Stomach (tissue), 9 donors: Measurements from ENCODE around the gene POR. TPM values are rescaled to one million over a fixed set of nuclear protein-coding genes. Genes with fewer than 3 reads are reported as not detected.
A peak's percentile ranks its signal among the peaks of the same experiment; 100 is the strongest.

Experiments
- DNase-seq, 2 donors: peaks; one replicate each; pipeline versions ENCODE4 v3.0.0 to v3.0.0-alpha.2; 2013 to 2019
- H3K27ac ChIP-seq, 5 donors: fragments of 200-600 bp in 4 of 5; sonication (generic) in 4 of 5; one replicate each; pipeline ENCODE4 v1.5.1; 2013 to 2019; ENCODE audit warnings: mild to moderate bottlenecking in 1 of 5, moderate library complexity in 1 of 5
- H3K27me3 ChIP-seq, 3 donors: fragments of 200-600 bp; sonication (generic); one replicate each; pipeline ENCODE4 v1.5.1; 2017 to 2019; ENCODE audit warnings: mixed run types in 1 of 3
- H3K36me3 ChIP-seq, 4 donors: fragments of 200-600 bp; sonication (generic); 1 replicate in 3 of 4; 2 replicates in 1 of 4; pipeline ENCODE4 v1.5.1; 2016 to 2019
- H3K4me1 ChIP-seq, 4 donors: fragments of 200-600 bp; sonication (generic); one replicate each; pipeline ENCODE4 v1.5.1; 2016 to 2019
- H3K4me3 ChIP-seq, 4 donors: fragments of 200-600 bp; sonication (generic) in 3 of 4; one replicate each; pipeline ENCODE4 v1.5.1; 2016 to 2019; ENCODE audit warnings: mild to moderate bottlenecking in 1 of 4
- H3K9me3 ChIP-seq, 4 donors: fragments of 200-600 bp; sonication (generic); one replicate each; pipeline ENCODE4 v1.5.1; 2016 to 2019
- EP300 ChIP-seq: sonication (generic); formaldehyde crosslinking; IDR thresholded peaks from one replicate; pipeline ENCODE4 v1.6.1; 2017; ENCODE audit warnings: antibody characterized with exemption
- POLR2A ChIP-seq, 4 donors: fragments of 450-650 bp; IDR thresholded peaks; one replicate each; pipeline ENCODE4 v1.6.1; 2016; ENCODE audit warnings: antibody characterized with exemption in 4 of 4, control low read depth in 2 of 4, mild to moderate bottlenecking in 1 of 4, moderate library complexity in 1 of 4
- POLR2AphosphoS5 ChIP-seq, 3 donors: sonication (generic); formaldehyde crosslinking; IDR thresholded peaks; one replicate each; pipeline ENCODE4 v1.6.1; 2016; ENCODE audit warnings: antibody characterized with exemption in 3 of 3
- WGBS, 5 donors: extraction: QIAGEN DNeasy Blood & Tissue Kit in 3 of 5; methylation state at CpG; one replicate each; pipeline versions ENCODE4 v1.1.5 to v1.1.7; 2013 to 2018; 5-methylcytosine and 5-hydroxymethylcytosine counted together
- intact Hi-C: fragments of 100-400 bp; cut with DNase I; formaldehyde crosslinking; loops from one replicate; pipeline ENCODE4 v1.15.1; 2023; ENCODE audit warnings: low total_unique reads
- polyA plus RNA-seq, 3 donors: library from polyadenylated mRNA; stranded (reverse); fragments of 200-250 nt; gene quantifications; one replicate each; pipeline ENCODE4 v1.2.3, GENCODE V29; 2013
- total RNA-seq, 5 donors: library from RNA; depleted of rRNA; stranded (reverse); fragments of >200 nt; gene quantifications; one replicate each; pipeline versions ENCODE4 v1.1.0 to v1.2.3, GENCODE V29; 2014 to 2016
- TF ChIP-seq, protein P1 (sequence below), 7 experiments: fragments of 450-650 bp in 4 of 7; fragments of 200-600 bp in 3 of 7; sonication (generic) in 3 of 7; IDR thresholded peaks; one replicate each; pipeline ENCODE4 v1.5.1; 2016 to 2019; ENCODE audit warnings: antibody characterized with exemption in 7 of 7, control low read depth in 2 of 7, mild to moderate bottlenecking in 1 of 7
- donor health status: healthy with polysubstance abuse.
- donor health status: Bipolar disorder and iron deficiency.
- donor health status: healthy.

POR gene
- total and polyA plus RNA-seq, 8 donors: 30.4 to 304 (median 67.3) TPM

DNA sequence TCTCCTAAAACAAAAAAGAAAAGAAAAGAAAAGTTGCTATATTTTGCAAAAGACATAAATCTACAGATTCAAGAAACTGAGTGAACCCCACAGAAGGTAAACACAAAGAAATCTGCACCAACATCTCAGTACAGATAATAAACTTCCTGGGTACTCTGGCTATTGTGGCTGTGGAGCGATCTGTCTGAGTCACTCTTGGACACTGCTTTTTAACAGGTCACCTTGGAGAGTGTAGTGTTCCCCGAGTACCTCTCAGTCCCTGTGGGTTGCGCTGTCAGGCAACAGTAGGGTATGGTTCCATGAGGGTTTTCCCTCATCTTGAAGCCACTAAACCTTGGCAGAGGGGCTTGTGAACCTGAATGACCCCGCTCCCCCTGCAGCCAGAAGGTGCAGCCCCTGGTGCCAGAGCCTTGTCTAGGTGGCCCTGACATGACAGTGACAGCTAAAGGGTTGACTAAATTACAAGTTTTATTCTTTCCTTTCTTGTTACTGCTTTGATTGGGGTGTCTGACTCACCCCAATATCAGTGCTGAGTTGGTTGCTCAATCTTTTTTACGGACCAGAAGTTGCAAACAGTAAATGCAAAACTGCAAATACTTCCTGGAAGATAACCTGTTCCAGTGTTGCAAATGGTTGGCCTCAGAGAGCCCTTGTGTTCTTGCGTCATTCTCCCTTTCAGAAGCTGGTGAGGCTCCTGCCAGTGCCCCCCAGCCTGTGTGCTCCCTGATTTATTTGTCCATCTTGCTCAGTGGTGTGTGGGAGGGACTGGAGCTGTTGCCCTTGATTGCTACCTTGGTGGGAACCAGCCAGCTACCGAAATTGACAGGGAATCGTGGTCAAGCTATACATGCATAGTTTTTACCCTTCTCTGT lies 30.6 kb downstream of the POR start:
- Histone ChIP-seq H3K9me3 (no peaks in the 10 kb centered on the region), H3K4me3 (no peak overlapping the region), H3K27me3 (no peaks in the 10 kb centered on the region), H3K4me1 (peaks cover 22 to 72% (median 42%) of the 10 kb centered on the region in 4 donors), H3K36me3 (peaks cover 0 to 8% (median 2%) of the 10 kb centered on the region in 4 donors), H3K27ac (peak overlapping the region; percentile 76 to 91 (median 84))
- DNase-seq: peak; percentile 57 to 84
- no peak for TF ChIP-seq POLR2A (IDR thresholded peaks at IDR 0.05)
- TF ChIP-seq POLR2AphosphoS5 (IDR thresholded peaks at IDR 0.05): peak in 2 of 3 donors; percentile 50 to 76
- 37 to 68% (median 49%) methylated on average over 8 of the region's 8 CpGs for WGBS, 5 donors
- intact Hi-C loops: no loop called here

DNA sequence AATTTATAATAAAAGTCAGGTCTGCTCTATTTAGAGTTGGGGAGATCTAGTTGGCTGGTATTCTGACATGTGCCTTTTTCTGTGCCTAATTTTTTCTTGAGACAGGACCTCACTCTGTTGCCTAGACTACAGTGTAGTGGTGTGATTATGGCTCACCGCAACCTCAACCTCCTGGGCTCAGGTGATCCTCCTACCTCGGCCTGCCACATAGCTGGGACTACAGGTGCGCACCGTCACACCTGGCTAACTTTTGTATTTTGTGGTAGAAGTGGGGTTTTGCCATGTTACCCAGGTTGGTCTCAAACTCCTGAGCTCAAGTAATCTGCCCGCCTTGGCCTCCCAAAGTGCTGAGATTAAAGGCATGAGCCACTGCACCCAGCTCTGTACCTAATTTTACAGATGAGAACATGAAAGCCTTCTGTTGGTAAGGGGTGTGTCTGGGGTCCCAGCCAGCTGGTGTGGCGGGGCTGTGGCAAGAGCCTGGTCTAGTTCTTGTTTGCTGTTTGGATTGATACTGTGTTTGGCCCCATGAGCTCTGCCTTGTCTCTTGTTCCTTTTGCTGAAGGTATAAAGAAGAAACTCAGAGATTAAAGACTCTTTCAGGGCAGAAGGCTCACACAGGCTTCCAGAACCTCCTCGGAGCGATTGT lies 31.4 kb downstream of the POR start:
- no peaks in the 10 kb centered on the region for H3K9me3 ChIP-seq
- H3K4me3 ChIP-seq: no peak overlapping the region
- peaks cover 0 to 8% (median 0%) of the 10 kb centered on the region in 4 donors for H3K36me3 ChIP-seq
- H3K4me1 ChIP-seq: peaks cover 30 to 80% (median 48%) of the 10 kb centered on the region in 4 donors
- 67 to 80% (median 74%) methylated on average over 8 of the region's 8 CpGs for WGBS, 5 donors
- DNase-seq: peak in 1 of 2 donors; percentile 57
- no peaks in the 10 kb centered on the region for H3K27me3 ChIP-seq
- TF ChIP-seq POLR2AphosphoS5 (IDR thresholded peaks at IDR 0.05) (no peak), POLR2A (IDR thresholded peaks at IDR 0.05) (no peak), EP300 (no peak)
- TF ChIP-seq, protein P1, sequence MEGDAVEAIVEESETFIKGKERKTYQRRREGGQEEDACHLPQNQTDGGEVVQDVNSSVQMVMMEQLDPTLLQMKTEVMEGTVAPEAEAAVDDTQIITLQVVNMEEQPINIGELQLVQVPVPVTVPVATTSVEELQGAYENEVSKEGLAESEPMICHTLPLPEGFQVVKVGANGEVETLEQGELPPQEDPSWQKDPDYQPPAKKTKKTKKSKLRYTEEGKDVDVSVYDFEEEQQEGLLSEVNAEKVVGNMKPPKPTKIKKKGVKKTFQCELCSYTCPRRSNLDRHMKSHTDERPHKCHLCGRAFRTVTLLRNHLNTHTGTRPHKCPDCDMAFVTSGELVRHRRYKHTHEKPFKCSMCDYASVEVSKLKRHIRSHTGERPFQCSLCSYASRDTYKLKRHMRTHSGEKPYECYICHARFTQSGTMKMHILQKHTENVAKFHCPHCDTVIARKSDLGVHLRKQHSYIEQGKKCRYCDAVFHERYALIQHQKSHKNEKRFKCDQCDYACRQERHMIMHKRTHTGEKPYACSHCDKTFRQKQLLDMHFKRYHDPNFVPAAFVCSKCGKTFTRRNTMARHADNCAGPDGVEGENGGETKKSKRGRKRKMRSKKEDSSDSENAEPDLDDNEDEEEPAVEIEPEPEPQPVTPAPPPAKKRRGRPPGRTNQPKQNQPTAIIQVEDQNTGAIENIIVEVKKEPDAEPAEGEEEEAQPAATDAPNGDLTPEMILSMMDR (IDR thresholded peaks at IDR 0.05): no peak
- intact Hi-C loops: no loop called here
- peak overlapping the region; percentile 65 to 91 (median 84) for H3K27ac ChIP-seq

DNA sequence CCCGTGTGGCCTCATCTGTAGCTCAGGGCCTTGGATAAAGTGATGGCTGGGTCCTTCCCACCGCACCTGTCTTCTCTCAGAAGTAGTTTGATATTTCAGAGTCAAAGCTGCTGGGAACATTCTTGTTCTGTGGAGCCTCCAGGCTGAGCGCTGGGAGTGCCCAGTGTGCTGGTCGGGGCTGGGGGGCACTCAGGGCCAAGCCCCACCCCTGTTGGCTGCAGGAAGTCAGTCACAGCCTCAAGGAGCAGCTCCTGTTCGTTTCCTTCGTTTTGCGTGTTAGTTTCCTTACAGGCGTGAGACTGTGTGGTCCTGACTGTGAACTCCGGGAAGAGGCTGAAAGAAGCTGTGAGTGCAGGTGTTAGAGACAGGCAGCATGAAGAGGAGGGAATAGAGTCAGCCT lies 33.2 kb downstream of the POR start:
- peaks cover 0 to 8% (median 0%) of the 10 kb centered on the region in 4 donors for H3K36me3 ChIP-seq
- peaks cover 34 to 86% (median 50%) of the 10 kb centered on the region in 4 donors for H3K4me1 ChIP-seq
- no peaks in the 10 kb centered on the region for H3K27me3 ChIP-seq
- DNase-seq: no peak
- TF ChIP-seq, protein P1 (IDR thresholded peaks at IDR 0.05): no peak
- TF ChIP-seq EP300 (no peak), POLR2AphosphoS5 (IDR thresholded peaks at IDR 0.05) (no peak)
- H3K27ac ChIP-seq: peak overlapping the region in 3 of 5 donors; percentile 15 to 49 (median 37)
- intact Hi-C loops: no loop called here
- 39 to 74% (median 55%) methylated on average over 9 of the region's 9 CpGs for WGBS, 5 donors
- no peaks in the 10 kb centered on the region for H3K9me3 ChIP-seq
- no peak overlapping the region for H3K4me3 ChIP-seq

DNA sequence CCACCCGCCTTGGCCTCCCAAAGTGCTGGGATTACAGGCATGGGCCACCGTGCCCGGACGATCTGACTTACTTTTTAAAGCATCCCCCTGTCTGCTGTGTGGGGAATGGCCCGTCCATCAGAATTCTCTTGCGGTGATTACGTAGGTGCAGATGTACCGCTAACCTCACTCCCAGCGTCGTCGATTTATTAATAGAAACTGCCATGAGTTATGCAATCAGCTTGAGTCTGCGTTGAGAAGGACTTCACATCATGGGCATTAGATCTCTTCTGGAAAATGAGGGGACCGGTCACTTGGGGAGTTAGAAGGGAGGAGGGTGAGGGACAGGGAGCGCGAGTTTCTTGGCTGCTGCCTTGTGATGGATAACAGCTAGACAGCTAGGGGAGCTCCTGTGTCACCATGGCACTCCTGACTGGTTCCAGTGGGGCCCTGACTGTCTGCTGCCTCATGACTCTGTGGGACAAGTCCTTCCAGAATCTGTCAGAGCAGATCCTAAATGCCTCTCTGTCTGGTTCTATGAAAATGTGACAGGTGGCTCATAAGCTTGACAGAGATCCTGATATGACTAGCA lies 35.2 kb downstream of the POR start:
- whole genome bisulfite sequencing, 5 donors: 82 to 85% (median 82%) methylated on average over 15 of the region's 15 CpGs
- Histone ChIP-seq H3K36me3 (peaks cover 5 to 25% (median 19%) of the 10 kb centered on the region in 4 donors), H3K27ac (peak overlapping the region; percentile 25 to 72 (median 44)), H3K27me3 (no peaks in the 10 kb centered on the region), H3K4me3 (no peak overlapping the region), H3K9me3 (no peaks in the 10 kb centered on the region), H3K4me1 (peaks cover 33 to 66% (median 41%) of the 10 kb centered on the region in 4 donors)
- intact Hi-C loops: no loop called here
- TF ChIP-seq POLR2A (IDR thresholded peaks at IDR 0.05) (no peak), EP300 (no peak), POLR2AphosphoS5 (IDR thresholded peaks at IDR 0.05) (no peak)
- TF ChIP-seq, protein P1 (IDR thresholded peaks at IDR 0.05): no peak
- DNase-seq: no peak
